Fibroblast of lung (primary cell): ENCODE data around the gene KRT16. TPM values are rescaled to one million over a fixed set of nuclear protein-coding genes. Genes with fewer than 3 reads are reported as not detected.
"Not testable (repeated sequence)": the region's sequence is repeated elsewhere in the genome, so short reads cannot be mapped to it uniquely, and the experiment has no call there.

Source experiments
- DNase-seq, 2 donors: peaks; one replicate each; pipeline versions ENCODE4 v3.0.0 to v3.0.0-alpha.2; 2010; ENCODE audit warnings: low read depth in 2 of 2
- H2AFZ ChIP-seq: 2 replicates; pipeline ENCODE4 v1.5.1; 2012; ENCODE audit warnings: low read length, control low read depth, inconsistent platforms
- H3K27ac ChIP-seq: 2 replicates; pipeline ENCODE4 v1.5.1; 2011; ENCODE audit warnings: low read length, control low read depth; ENCODE audit not compliant: insufficient read depth
- H3K27me3 ChIP-seq: 2 replicates; pipeline ENCODE4 v1.5.1; 2011; ENCODE audit warnings: mild to moderate bottlenecking, low read length; ENCODE audit not compliant: control insufficient read depth, insufficient read depth
- H3K36me3 ChIP-seq: 2 replicates; pipeline ENCODE4 v1.5.1; 2011; ENCODE audit warnings: low read length; ENCODE audit not compliant: control insufficient read depth, insufficient read depth
- H3K4me1 ChIP-seq: 2 replicates; pipeline ENCODE4 v1.5.1; 2011; ENCODE audit warnings: low read length; ENCODE audit not compliant: control insufficient read depth, insufficient read depth; ENCODE audit errors: extremely low read depth
- H3K4me2 ChIP-seq: 2 replicates; pipeline ENCODE4 v1.5.1; 2011; ENCODE audit warnings: low read length, control low read depth; ENCODE audit not compliant: insufficient read depth; ENCODE audit errors: extremely low read depth
- H3K4me3 ChIP-seq, 4 experiments: fragments of 200-600 bp in 1 of 4; sonication (generic) in 1 of 4; replicated peaks in 1 of 4; 2 replicates each; pipeline ENCODE4 v1.5.1; 2011 to 2016; ENCODE audit warnings: low read length in 4 of 4, low read depth in 3 of 4, mild to moderate bottlenecking in 3 of 4, control low read depth in 2 of 4, inconsistent platforms in 1 of 4, mixed read lengths in 1 of 4; ENCODE audit not compliant: insufficient read depth in 1 of 4; ENCODE audit errors: control extremely low read depth in 1 of 4
- H3K79me2 ChIP-seq: 2 replicates; pipeline ENCODE4 v1.5.1; 2012; ENCODE audit warnings: mild to moderate bottlenecking, low read length, inconsistent platforms; ENCODE audit not compliant: control insufficient read depth, insufficient read depth
- H3K9ac ChIP-seq: 2 replicates; pipeline ENCODE4 v1.5.1; 2011; ENCODE audit warnings: mild to moderate bottlenecking, low read length, control low read depth; ENCODE audit not compliant: insufficient read depth
- H3K9me3 ChIP-seq: 2 replicates; pipeline ENCODE4 v1.5.1; 2012; ENCODE audit warnings: low read depth, low read length; ENCODE audit not compliant: control insufficient read depth, insufficient read depth
- H4K20me1 ChIP-seq: 2 replicates; pipeline ENCODE4 v1.5.1; 2011; ENCODE audit warnings: low read length; ENCODE audit not compliant: control insufficient read depth, insufficient read depth; ENCODE audit errors: extremely low read depth
- EZH2 ChIP-seq: IDR thresholded peaks from 2 replicates; pipeline ENCODE4 v1.5.1; 2012; ENCODE audit warnings: low read length, control low read depth, mild to moderate bottlenecking; ENCODE audit errors: missing control alignments
- polyA plus RNA-seq, 2 donors: library from polyadenylated mRNA; depleted of rRNA in 1 of 2; stranded (reverse) in 1 of 2; unstranded in 1 of 2; fragments of >200 nt; gene quantifications; 2 replicates each; pipeline ENCODE4 v1.2.1, GENCODE V29; 2011 to 2012; ENCODE audit warnings: missing spikeins in 1 of 2
- total RNA-seq: library from RNA; depleted of rRNA; stranded (reverse); fragments of >200 nt; gene quantifications from 2 replicates; pipeline ENCODE4 v1.2.1, GENCODE V29; 2014
- TF ChIP-seq, protein P1 (sequence below), 2 donors: IDR thresholded peaks in 1 of 2; conservative IDR thresholded peaks in 1 of 2; 1 replicate in 1 of 2; 2 replicates in 1 of 2; pipeline ENCODE4 v1.5.1; 2011 to 2012; ENCODE audit warnings: low read length in 2 of 2, control low read depth in 1 of 2, inconsistent platforms in 1 of 2, low read depth in 1 of 2, mild to moderate bottlenecking in 1 of 2

KRT16 gene
- total and polyA plus RNA-seq, 2 donors (not counting 1 experiment from before 2014, with no cell fraction given): 0.09 TPM; not detected in 1

DNA sequence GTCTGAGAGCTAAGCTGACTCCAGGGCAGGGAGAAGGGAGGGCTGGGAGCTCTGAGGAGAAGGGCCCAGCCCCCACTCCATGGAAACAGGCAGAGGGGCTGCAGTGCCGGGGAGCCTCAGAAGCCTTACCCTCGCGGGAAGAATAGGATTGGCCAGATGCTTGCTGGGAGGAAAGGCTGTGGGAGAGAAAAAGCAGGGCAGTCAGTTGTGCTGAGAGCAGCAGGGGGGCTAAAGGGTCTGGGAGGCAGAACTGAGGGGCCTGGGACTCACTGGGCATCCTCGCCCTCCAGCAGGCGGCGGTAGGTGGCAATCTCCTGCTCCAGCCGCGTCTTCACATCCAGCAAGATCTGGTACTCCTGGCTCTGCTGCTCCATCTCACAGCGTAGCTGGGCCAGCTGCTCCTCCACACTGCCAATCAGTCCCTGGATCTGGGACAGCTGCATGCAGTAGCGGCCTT is 2.5 kb downstream of the KRT16 start:
- not testable (repeated sequence) for H3K27me3 ChIP-seq, H3K4me3 ChIP-seq, DNase-seq, H3K4me2 ChIP-seq, H3K4me1 ChIP-seq, H2AFZ ChIP-seq, H3K27ac ChIP-seq, H3K36me3 ChIP-seq, H4K20me1 ChIP-seq, H3K9ac ChIP-seq, H3K9me3 ChIP-seq, H3K79me2 ChIP-seq
- TF ChIP-seq, protein P1, sequence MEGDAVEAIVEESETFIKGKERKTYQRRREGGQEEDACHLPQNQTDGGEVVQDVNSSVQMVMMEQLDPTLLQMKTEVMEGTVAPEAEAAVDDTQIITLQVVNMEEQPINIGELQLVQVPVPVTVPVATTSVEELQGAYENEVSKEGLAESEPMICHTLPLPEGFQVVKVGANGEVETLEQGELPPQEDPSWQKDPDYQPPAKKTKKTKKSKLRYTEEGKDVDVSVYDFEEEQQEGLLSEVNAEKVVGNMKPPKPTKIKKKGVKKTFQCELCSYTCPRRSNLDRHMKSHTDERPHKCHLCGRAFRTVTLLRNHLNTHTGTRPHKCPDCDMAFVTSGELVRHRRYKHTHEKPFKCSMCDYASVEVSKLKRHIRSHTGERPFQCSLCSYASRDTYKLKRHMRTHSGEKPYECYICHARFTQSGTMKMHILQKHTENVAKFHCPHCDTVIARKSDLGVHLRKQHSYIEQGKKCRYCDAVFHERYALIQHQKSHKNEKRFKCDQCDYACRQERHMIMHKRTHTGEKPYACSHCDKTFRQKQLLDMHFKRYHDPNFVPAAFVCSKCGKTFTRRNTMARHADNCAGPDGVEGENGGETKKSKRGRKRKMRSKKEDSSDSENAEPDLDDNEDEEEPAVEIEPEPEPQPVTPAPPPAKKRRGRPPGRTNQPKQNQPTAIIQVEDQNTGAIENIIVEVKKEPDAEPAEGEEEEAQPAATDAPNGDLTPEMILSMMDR (conservative IDR thresholded peaks at IDR 0.05 in 1 of 2, IDR thresholded peaks at IDR 0.05 in 1 of 2; ENCODE audit: low read depth in 1 of 2, low read length in 2 of 2): peak in 1 of 2 donors; percentile 12

DNA sequence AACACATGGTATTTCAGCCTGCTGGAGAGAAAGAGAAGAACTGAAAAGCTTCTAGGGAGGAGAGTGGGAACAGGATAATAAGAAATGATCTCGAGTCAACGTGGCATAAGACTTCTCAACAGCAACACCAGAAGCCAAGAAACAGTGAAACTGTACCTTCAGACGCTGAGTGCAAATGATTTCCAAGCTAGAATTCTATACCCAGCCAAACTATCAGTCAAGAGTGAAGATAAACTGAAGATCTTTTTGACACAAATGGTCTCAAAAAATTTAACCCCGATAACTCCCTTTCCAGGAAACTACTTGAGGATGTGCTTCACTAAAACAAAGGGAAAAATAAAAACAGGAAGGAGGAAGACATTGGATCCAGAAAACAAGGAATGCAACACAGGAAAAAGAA is 5.6 kb downstream of the KRT16 start:
- not testable (repeated sequence) for H4K20me1 ChIP-seq, H3K9me3 ChIP-seq, H3K4me3 ChIP-seq, H3K27me3 ChIP-seq, H3K4me1 ChIP-seq, H3K36me3 ChIP-seq, DNase-seq, H3K4me2 ChIP-seq, H3K79me2 ChIP-seq, H2AFZ ChIP-seq, H3K27ac ChIP-seq, H3K9ac ChIP-seq

DNA sequence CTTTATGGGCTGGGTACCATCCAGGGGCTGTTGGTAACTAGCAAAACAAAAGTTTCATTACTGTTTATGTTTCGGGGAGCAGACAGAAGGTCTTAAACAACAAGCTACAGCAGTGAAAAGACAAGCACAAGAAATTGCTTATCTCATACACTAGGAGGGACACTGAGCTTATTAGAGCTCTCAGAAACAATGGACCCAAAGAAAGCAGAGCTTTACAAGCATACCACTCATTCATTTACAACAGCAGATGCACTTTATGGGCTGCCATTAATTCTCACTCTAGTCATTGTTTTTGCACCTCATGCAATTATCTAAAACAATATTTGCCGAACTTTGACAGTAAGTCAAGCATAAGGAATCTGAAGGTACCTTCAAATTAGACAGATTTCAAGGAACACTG is 10.0 kb downstream of the KRT16 start:
- Histone ChIP-seq H3K9me3 (no peaks in the 10 kb centered on the region), H3K4me1 (no peaks in the 10 kb centered on the region), H2AFZ (no peak overlapping the region), H3K36me3 (no peaks in the 10 kb centered on the region), H4K20me1 (no peaks in the 10 kb centered on the region), H3K4me3 (no peak overlapping the region), H3K27me3 (no peaks in the 10 kb centered on the region), H3K79me2 (no peaks in the 10 kb centered on the region), H3K9ac (no peak overlapping the region), H3K27ac (no peak overlapping the region), H3K4me2 (no peak overlapping the region)
- DNase-seq: no peak
- TF ChIP-seq EZH2: no peak
- TF ChIP-seq, protein P1 (conservative IDR thresholded peaks at IDR 0.05 in 1 of 2, IDR thresholded peaks at IDR 0.05 in 1 of 2; ENCODE audit: low read depth in 1 of 2, low read length in 2 of 2): no peak
